ENCODE measurements around the gene SAT2. TPM values are rescaled to one million over a fixed set of nuclear protein-coding genes. Genes with fewer than 3 reads are reported as not detected.

The SAT2 gene
- total and polyA plus RNA-seq, 2 of the 13 experiments (the other 11 are each of a cell fraction or from before 2014, with no cell fraction given) = 37.6 to 93.7 TPM

DNA sequence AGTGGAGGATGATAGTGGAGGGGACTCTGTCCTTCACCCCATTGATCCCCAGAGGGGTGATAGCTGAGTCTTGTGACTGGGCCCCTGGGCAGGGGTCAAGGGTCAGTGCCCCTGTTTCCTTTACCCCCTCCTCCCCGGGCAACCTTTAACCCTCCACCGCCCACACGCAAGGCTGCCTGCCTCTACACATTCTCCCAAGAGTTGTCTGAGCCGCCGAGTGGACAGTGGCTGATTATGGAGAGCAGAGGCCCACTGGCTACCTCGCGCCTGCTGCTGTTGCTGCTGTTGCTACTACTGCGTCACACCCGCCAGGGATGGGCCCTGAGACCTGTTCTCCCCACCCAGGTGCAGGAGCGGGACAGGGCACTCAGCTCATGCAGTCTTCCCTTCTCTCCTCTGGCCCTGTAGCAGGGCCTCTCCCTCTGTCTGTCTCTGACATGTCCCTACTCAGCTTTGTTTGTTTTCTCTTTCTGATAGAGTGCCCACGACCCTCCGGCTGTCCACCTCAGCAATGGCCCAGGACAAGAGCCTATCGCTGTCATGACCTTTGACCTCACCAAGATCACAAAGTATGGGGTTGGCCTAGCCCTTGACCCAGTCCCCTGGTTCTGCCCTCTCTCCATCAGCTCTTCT is 2.4 kb upstream of the SAT2 start, which contains the start of gene SHBG (continued):
- TF ChIP-seq, protein P1, sequence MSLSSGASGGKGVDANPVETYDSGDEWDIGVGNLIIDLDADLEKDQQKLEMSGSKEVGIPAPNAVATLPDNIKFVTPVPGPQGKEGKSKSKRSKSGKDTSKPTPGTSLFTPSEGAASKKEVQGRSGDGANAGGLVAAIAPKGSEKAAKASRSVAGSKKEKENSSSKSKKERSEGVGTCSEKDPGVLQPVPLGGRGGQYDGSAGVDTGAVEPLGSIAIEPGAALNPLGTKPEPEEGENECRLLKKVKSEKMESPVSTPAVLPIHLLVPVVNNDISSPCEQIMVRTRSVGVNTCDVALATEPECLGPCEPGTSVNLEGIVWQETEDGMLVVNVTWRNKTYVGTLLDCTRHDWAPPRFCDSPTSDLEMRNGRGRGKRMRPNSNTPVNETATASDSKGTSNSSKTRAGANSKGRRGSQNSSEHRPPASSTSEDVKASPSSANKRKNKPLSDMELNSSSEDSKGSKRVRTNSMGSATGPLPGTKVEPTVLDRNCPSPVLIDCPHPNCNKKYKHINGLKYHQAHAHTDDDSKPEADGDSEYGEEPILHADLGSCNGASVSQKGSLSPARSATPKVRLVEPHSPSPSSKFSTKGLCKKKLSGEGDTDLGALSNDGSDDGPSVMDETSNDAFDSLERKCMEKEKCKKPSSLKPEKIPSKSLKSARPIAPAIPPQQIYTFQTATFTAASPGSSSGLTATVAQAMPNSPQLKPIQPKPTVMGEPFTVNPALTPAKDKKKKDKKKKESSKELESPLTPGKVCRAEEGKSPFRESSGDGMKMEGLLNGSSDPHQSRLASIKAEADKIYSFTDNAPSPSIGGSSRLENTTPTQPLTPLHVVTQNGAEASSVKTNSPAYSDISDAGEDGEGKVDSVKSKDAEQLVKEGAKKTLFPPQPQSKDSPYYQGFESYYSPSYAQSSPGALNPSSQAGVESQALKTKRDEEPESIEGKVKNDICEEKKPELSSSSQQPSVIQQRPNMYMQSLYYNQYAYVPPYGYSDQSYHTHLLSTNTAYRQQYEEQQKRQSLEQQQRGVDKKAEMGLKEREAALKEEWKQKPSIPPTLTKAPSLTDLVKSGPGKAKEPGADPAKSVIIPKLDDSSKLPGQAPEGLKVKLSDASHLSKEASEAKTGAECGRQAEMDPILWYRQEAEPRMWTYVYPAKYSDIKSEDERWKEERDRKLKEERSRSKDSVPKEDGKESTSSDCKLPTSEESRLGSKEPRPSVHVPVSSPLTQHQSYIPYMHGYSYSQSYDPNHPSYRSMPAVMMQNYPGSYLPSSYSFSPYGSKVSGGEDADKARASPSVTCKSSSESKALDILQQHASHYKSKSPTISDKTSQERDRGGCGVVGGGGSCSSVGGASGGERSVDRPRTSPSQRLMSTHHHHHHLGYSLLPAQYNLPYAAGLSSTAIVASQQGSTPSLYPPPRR (CRISPR knock-in tag; IDR thresholded peaks at IDR 0.05; ENCODE audit: borderline replicate concordance) = peak; percentile 25; the same call in 1 of the 2 replicates
- TF ChIP-seq ZNF510 (CRISPR knock-in tag; IDR thresholded peaks at IDR 0.05; ENCODE audit: low read depth) = no peak
- no peak for TF ChIP-seq TARDBP (CRISPR knock-in tag; IDR thresholded peaks at IDR 0.05)
- peak in 1 of 2 experiments; percentile 39; a peak in 1 of 4 replicates for TF ChIP-seq POLR2A (IDR thresholded peaks at IDR 0.05; ENCODE audit: insufficient read depth in 1 of 2, low read depth in 2 of 2, low read length in 2 of 2)
- no peak for TF ChIP-seq MAFK (conservative IDR thresholded peaks at IDR 0.05 in 1 of 2, IDR thresholded peaks at IDR 0.05 in 1 of 2; ENCODE audit: low read length in 2 of 2)
- TF ChIP-seq ZNF589 (CRISPR knock-in tag; conservative IDR thresholded peaks at IDR 0.05) = 0 out of 2 replicates have a peak, but pooled peaks have one; percentile 60

DNA sequence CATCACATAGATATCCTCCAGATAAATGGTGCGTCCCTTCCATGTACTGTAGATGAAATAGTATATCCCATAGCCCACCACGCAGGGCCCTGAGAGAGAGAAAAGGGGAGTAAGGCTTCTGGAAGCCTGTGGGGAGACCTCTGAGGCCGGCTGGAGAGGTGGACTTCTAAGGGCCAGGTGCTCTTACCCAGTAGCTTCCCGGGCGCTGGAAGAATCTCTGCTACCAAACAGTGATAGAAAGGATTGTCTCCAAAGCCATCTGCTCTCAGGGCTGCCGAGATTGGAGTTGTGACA is 718 bp downstream of the SAT2 start:
- Histone ChIP-seq H3K27me3 (ENCODE audit: control insufficient read depth in 1 of 2, insufficient read depth in 2 of 2, low read length in 2 of 2) (no peaks in the 10 kb centered on the region; a peak in 1 of 5 replicates), H3K4me2 (ENCODE audit: low read depth, low read length) (peak overlapping the region; percentile 90), H3K4me3 (replicated peaks in 1 of 3; ENCODE audit: insufficient read depth in 1 of 3, low read depth in 2 of 3, low read length in 3 of 3) (peak overlapping the region; percentile 82 to 92 (median 89)), H4K20me1 (ENCODE audit: insufficient read depth, low read length) (no peaks in the 10 kb centered on the region), H3K9me3 (ENCODE audit: low read length) (no peaks in the 10 kb centered on the region), H3K4me1 (ENCODE audit: insufficient read depth, low read length) (peaks cover 67% of the 10 kb centered on the region), H3K79me2 (ENCODE audit: insufficient read depth, low read length) (peaks cover 15% of the 10 kb centered on the region), H3K27ac (ENCODE audit: extremely low read length, insufficient read depth, low read length) (peak overlapping the region; percentile 96), H3K36me3 (replicated peaks in 1 of 2; ENCODE audit: control insufficient read depth in 1 of 2, insufficient read depth in 2 of 2, low read length in 2 of 2) (no peaks in the 10 kb centered on the region), H3K9ac (ENCODE audit: insufficient read depth, low read depth, low read length) (peak overlapping the region; percentile 92), H2AFZ (ENCODE audit: low read length) (no peak overlapping the region)
- DNase-seq (ENCODE audit: low spot score) (no peak), FAIRE-seq (no peak), ATAC-seq (no peak)
- TF ChIP-seq ARNT2 (CRISPR knock-in tag; IDR thresholded peaks at IDR 0.05; ENCODE audit: low read depth) = 0 out of 2 replicates have a peak, but pooled peaks have one; percentile 3
- no peak for TF ChIP-seq SRSF4 (IDR thresholded peaks at IDR 0.05; ENCODE audit: low read depth, low read length, poor library complexity, severe bottlenecking)
- in situ Hi-C loops (cut with HindIII; ENCODE audit: extremely low pct_ligation_motif_present, low pct_unique_long_range_greater_than_20kb) (no loop called here), intact Hi-C loops (cut with micrococcal nuclease; ENCODE audit: unreplicated experiment) (no loop called here)
- BruUV-seq (replicated peaks) = TSS peak; percentile 90
- ChIA-PET CTCF (ENCODE audit: low intra/inter-chr PET ratio, low total read pairs) (no interaction called here), POLR2A (interaction anchor here (1.0 to 3.2 kb wide), 13 partner anchors 9 to 368 kb away, joined by 3 to 63 read pairs (median 8); partner anchors contain the start of genes ATP1B2, FXR2, MPDU1 and TP53)
- 10% methylated on average over 6 of the region's 6 CpGs for WGBS (ENCODE audit: low lambda C conversion rate)

Data from HepG2 (cell line).